Mesenteric fat pad (tissue), 1 donor: ENCODE measurements around the gene NMUR2. TPM values are rescaled to one million over a fixed set of nuclear protein-coding genes. Genes with fewer than 3 reads are reported as not detected.

Experiments used
- DNase-seq: peaks from one replicate; pipeline ENCODE4 v3.0.0-alpha.2; 2020; ENCODE audit warnings: low spot score
- long read RNA-seq: library from polyadenylated mRNA; unstranded; transcript quantifications from one replicate; pipeline ENCODE4 v2.0.0, GENCODE V29; 2020
- total RNA-seq: library from RNA; stranded (reverse); fragmentation: NEBNext Ultra II Directional; extraction: Animal tissue kit (Norgen Biotek cat#: 25700); gene quantifications from one replicate; pipeline ENCODE4 v1.2.1, GENCODE V29; 2021
- donor health status: DM: yes; HTN: yes; CAD: no.

Gene NMUR2, protein sequence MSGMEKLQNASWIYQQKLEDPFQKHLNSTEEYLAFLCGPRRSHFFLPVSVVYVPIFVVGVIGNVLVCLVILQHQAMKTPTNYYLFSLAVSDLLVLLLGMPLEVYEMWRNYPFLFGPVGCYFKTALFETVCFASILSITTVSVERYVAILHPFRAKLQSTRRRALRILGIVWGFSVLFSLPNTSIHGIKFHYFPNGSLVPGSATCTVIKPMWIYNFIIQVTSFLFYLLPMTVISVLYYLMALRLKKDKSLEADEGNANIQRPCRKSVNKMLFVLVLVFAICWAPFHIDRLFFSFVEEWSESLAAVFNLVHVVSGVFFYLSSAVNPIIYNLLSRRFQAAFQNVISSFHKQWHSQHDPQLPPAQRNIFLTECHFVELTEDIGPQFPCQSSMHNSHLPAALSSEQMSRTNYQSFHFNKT
- total RNA-seq, result not detected
- long read RNA-seq, result 0 reads

DNA sequence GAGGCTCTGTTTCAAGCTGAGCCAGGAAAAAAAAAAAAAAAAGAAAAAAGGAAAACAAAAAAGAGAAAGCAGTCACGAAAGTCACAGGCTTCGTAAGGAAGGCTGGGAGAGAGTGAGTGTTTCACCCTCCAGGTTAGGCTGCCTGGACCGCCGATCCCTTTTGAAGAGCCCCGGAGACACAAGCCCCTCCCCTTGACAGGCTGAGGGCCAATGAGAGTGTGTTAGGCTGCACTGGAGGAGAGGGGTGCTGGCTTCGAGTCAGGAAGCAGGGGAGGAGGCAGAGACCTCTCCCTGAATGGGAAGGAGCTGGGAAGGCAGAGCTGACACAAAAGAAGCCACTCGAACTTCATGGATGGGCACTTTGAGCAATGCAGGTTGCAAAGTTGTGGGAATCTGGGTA is at the start of gene NMUR2:
Gene NMUR2, minus strand, starts transcription at position 135 of the 400 bp plus-strand sequence. CDS start 166 bp downstream, outside the sequence.
- no peak for DNase-seq

DNA sequence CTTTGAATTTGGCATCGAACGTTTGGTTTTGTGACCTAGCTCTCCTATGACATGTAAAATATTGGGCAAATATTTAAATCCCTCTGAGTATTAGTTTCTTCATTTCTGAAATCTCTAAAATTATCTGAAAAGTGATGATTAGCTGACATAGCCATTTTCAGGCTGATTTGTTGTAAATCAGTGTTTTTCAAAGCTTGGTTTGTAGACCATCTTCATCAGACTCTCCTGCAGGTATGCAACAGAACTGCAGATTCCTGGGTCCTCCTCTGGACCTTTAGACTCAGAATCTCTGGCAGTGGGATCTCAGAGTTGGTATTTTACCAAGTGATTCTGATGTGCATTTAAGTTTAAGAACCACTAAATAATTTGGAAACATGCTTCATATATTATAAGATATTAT is 38.9 kb upstream of the NMUR2 start:
- DNase-seq, result no peak

DNA sequence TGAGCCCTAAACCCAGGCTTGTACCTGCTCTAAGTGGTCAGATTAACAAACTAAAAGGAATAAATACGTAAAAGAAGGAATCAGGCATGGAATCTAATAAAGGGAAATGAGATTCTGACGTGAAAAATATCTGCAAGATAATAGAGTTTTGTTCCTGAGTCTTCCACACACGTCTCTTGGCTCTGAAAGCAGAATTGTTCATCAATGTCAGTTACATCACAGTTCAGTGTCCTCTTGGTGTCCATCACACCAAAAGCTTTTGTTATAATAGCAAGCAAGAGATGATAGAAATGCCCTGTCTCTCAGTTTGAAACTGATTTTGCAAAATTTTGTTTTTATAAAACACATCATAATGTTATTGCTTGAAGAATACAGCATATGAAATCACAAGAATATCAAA is 34.7 kb upstream of the NMUR2 start:
- no peak for DNase-seq

DNA sequence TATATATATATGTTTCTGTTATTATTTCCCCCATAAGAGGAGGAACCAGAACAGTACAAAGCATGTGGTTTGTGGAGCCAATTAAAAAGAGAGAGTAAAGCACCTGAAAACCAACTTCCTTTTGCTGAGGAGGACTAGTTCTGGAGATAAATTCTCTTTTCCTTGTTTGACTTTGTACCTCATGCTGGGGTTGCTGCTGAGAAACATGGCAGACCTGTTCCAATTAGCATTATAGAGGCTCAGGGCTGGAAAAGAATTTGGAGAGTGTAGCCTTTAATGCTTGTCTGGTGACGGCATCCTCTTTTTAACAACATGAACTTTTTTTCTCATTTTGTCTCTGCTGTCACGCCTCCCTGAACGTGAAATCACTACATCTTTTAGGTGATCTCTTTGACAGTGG is 32.8 kb upstream of the NMUR2 start:
- no peak for DNase-seq

DNA sequence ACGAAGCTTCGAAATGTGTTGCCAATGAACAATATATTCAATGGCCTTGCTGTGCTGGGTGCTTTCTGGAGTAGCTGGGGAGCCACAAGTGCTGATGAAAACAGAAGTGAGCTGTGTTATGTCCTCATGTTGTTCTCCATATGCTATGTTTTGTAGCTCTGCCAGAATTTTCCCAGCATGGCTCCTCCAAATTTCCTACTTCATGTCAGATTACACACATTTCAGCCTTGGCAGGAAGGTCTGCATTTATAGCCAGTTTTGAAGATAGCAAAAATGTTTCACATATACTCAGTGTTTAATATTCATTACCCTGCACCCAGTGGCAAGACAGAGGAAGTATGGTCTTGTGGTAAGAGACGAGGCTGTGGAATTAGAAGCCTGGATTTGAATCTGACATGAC is 22.6 kb upstream of the NMUR2 start:
- DNase-seq, result no peak

DNA sequence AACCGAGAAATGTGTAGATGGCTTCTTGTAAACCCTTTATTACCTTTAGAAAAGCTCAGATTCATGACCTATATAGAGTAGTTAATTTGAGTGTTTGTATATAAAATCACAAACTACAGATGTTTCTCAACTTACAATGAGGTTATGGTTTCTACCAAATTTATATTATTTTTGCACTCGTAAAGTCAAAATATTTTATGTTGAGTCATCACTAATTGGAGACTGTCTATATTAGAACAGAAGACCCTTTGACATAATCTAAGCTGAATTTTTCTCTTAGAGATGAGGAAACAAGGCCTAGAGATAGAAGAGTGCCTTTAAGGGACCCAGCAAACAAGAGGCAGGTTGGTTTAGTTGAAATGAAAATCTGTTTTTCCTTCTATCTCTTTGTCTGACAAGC is 20.0 kb upstream of the NMUR2 start:
- no peak for DNase-seq

DNA sequence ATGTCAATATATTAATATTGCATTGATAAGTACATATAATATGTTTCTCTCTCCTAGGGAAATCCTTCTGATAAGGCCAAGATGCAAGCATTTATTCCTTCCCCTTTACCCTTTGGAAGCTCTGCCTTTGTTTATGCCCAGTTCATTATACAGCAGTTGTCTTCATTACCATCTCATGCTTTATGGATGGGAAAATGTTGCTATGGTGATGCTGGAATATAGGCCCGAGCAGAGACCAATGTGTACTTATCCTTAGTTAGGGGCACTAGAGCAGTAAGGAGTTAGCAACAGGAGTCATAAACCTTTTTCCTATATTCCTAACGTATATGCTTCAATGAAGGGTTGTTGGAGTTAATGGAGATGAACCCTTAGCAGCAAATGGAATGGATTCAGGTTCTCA is 19.4 kb upstream of the NMUR2 start:
- DNase-seq, result no peak

DNA sequence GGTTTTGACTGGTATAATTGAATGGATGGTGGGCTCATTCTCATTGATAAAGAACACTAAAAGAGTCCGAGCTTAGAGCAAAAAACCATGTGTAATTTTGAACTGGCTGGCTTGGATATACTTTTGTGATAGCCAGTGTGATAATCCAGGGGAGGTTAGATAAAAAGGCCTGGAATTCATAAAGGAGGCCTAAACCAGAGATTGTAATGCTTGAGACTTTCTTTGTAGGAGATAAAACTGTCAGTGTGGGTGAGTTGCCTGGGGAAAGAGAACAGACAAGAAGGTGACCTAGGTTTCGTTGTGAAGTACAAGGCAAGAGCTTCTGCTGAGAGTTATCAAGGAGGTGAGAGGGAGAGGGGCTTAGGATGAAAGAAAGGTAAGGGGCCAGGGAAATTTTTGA is 17.0 kb upstream of the NMUR2 start:
- DNase-seq, result no peak

DNA sequence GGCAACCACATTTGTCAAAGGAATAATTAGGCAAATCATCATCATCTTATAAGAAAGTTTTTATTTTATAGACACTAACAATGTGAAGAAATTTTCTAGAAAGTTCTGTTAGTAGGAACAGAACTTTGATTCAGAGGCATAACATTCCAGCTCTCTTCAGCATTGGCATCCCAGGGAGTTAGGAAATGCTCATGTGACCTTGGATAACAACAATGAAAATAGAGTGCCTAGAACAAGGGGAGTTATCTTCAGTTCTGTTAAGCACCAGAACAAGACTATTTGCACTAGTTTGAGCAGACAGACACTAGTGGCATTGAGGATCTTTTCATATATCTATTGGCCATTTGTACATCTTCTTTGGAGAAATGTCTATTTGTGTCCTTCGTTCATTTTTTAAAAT is 7.0 kb upstream of the NMUR2 start:
- no peak for DNase-seq

DNA sequence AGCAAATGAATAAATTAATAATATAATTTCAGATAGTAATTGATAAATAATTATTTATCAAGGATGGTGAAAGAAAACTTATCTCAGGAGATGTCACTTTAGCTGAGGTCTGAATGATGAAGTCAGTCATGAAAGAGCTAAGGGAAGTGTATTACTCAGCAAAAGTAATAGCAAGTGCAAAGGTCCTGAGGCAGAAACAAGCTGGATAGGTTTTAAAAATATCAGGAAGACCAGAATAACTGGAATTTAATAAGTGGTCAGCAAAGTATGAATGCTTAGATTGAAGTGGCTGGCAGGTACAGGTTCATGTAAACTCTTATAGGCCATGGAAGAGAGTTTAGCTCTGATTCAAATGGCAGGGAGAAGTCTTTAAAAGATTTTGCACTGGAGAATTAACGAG is 1.0 kb upstream of the NMUR2 start:
- DNase-seq, result no peak

DNA sequence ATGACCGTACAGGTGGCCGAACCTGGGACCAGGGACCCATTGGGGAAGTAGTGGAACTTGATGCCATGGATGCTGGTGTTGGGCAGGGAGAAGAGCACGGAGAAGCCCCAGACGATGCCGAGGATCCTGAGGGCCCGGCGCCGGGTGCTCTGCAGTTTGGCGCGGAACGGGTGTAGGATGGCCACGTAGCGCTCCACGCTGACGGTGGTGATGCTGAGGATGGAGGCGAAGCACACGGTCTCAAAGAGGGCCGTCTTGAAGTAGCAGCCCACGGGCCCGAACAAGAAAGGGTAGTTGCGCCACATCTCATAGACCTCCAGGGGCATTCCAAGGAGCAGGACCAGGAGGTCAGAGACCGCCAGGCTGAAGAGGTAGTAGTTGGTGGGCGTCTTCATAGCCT is 585 bp downstream of the NMUR2 start:
- DNase-seq, result no peak

DNA sequence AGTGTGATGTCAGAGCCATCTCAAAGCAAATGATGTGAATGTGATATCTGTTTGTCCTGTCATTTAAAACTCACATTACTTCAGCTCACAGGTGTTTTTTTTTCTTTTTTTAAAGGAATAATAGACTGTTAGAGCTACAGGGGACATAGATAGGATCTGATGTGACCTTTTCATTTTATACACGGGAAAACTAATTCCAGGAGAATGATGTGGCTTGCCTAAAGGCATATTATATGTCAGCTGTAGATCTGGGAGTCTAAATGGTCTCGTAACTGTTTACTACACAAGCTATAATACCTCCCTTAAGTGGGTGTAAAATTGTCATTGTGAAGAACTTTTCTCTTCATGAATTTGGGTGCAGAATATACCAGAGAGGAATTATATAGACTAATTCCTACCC is 2.0 kb downstream of the NMUR2 start:
- no peak for DNase-seq

DNA sequence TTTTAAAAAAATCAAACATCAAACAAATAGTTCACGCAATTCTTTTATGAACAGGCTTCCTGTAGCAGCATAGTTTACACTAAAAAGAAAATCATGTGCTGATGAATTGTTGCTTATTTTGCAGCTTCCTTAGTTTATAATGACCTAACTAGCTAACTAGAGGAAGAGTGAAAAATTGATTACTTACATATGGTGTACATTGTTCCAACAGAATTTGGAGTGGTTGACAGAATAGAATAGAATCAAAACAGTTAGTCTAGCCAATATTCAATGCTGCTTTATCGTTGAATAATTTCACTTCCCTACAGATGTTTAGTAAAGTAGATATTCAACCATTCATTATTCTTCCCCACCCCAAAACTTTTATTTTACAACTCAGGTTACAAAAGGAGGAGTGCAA is 4.2 kb downstream of the NMUR2 start:
- no peak for DNase-seq

DNA sequence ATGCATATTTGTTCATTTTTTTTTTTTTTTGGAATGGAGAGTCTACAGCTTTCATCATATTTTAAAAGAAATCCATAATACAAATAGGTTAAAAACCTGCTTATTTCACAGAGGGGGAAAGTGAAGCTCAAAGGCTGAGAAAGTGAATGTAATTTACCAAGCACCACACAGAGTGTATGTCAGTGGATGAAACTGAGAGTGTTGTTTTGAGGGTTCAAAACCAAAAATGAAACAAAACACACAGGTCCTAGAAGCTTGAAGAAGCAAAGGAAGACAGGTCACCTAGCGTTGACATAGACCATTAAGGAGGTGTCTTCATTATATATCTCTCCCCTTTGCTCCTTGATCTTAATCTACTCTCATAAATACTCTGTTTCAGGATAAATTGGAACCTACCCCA is 7.5 kb downstream of the NMUR2 start:
- DNase-seq, result no peak

DNA sequence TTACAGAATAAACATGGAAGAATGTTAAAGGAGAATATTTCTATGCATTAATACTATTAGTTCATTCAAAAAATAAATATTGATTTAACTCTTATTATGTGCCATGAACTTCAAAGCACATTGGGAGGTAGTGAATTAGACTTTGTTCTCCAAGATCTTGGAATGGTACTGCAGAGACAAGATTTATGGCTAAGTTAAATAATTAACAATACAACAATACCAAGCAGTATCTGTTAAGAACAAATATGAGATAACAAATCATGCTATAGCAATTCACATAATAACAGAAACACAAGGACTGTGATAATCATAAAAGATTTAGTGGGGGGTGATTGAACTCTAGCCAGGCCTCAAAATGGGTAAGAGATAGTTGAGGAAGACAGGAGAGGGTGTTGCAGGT is 11.6 kb downstream of the NMUR2 start:
- DNase-seq, result no peak

DNA sequence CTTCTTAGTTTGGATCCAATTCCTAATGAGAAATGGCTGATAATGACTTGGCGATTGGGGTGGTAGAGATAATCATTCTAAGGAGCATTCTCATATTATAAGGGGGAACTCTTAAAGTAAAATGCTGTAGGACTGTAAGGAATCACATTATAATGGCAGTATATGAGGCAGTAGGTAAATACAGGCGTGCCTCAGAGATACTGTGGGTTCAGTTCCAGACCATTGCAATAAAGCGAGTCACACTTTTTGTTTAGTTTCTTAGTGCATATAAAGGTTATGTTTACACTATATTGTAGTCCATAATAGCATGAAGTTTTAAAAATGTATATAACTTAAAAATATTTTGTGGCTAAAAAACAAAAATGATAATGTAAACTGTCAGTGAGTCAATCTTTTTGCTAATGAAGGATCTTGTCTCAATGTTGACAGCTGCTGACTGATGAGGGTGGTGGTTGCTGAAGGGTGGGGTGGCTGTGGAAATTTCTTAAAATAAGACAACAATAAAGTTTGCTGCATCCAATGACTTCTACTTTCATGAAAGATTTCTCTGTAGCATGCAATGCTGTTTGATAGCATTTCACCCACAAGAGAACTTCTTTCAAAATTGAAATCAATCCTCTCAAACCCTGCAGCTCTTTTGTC is 15.8 kb downstream of the NMUR2 start:
- no peak for DNase-seq

DNA sequence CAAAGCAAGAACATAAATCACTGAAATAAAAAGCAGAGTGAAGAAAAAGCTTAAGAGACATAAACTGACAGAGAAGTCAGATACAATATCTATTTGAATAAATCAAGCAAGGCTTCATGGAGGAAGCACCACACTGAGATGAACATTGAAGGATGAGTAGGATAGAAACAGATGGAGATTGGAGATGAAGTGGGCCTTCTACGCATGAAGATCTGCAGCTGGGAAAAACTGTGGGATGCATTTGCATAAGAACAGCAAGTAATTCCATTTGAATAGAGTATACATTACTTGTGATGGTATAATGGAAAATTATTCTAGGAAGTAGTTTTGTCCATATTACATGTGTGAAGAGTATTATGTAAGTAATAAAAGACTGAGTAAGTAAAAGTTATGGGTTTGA is 16.5 kb downstream of the NMUR2 start:
- no peak for DNase-seq

DNA sequence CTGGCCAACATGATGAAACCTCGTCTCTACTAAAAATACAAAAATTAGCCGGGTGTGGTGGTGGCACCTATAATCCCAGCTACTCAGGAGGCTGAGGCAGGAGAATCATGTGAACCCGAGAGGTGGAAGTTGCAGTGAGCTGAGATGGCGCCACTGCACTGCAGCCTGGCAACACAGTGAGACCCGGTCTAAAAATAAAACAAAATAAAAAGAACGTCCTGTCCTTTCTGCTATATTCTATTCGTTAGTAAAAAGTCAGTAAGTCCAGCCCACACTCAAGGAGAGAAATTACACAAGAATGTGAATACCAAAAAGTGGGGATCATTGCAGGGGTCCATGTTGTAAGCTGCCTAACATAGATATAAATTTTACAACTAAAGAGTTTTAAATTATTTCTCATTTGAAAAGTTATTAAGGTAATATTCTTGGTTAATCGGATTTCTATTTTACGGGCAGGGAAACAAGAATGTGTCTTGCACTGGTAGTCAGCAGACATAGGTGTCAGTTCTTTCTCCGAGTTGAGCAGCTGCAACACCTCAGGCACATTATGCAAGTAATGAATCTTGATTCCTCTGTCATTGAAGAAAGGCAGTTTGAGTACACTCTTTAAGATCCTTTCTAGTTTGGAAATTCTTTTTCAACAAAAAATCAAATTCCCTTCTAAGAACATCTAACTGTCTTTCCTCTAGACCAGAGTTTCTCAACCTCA is 24.5 kb downstream of the NMUR2 start:
- no peak for DNase-seq

DNA sequence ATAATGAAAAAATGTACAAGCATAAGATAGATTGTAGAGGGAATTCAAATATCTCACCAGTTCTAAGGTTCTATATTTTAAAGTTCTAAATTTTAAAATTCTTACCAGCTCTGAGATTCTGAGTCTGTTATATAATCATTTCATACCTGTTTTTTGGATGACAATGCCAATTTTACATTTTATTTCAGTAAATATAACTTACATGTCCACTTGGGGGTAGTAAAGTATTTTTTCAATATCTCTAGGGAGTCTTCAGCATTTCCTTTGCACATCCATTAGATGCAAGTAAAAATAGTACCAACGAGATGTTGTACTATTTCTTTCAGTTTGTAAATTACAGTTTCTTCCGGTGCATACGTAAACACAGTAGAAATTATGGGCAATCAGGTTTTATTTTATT is 25.7 kb downstream of the NMUR2 start:
- DNase-seq, result no peak

DNA sequence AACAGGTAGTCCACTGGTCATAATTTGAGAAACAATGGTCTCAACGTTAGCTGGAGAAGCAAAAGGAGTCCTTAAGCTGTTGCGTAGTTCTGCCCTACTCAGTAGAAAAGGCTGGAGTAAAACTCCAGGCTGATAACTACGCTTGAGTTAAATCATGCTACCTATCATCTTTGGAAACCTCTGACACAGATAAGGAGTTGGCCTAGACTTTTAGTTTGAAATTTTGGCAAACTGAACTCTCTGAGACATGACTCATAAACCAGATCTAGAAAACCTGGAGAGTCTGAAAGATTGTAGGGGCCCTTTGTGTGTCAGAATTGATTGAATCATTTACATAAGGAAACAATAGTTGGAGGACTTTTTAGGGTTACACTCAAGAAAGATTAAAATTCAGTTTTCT is 26.3 kb downstream of the NMUR2 start:
- no peak for DNase-seq

DNA sequence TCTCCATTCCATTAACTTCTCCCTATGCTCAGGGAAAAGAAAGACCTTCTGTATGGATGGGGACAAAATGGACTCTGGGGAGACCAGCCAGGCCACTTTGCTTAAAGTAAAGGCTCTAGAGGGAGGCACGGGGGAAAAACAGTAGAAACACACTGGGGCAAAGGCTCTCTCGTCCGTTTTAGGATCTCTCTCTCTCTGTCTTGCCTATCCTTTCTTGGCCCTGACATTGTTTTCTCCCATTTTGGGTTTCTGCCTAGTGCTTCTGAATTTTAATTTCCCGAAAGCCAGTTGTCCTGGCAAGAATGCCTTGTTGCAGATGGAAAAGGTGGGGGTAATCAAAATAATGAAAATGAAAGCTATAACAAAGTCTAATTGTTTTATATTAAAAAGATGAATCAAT is 28.2 kb downstream of the NMUR2 start:
- no peak for DNase-seq

DNA sequence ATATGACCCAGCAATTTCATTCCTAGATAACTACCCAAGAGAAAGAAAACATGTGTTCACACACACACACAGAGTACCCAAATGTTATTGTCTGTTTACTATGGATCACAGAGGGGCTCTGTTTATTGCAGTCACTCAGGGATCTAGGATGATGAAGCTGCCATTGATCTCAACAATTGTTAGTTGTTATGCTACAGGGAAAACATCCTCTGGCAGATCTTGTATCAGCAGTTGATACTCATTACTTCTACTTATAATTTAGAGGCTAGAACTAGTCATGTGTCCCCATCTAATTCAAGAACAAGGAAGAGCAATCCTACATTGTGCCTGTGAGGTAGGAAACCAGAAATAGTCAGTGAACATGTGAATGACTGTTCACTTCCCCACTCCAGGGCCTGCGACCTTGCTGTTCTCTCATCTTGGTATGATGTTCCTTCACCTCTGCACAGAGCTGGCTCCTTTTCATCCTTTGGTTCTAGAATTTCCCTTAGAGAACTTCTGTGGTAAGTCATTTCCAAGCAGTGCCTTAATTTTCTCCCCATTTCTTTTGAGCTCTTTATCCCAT is 30.3 kb downstream of the NMUR2 start:
- DNase-seq, result no peak
